GM12878 (cell line): ENCODE results near the gene RBM6. TPM values are rescaled to one million over a fixed set of nuclear protein-coding genes. Genes with fewer than 3 reads are reported as not detected.

Experiments
- ATAC-seq: fragments of 200-7000 bp; cut with Tn5 transposase; 3 replicates; pipeline ENCODE4 v1.9.1; 2020; ENCODE audit warnings: mild to moderate bottlenecking, moderate library complexity
- BruUV-seq: library from RNA; stranded (reverse); fragments of 400-500 nt; replicated peaks from 2 replicates; lab custom pipeline; 2021; lab: Mats Ljungman, UMichigan
- CTCF ChIA-PET: fragments of 300-600 bp; sonication (Branson Sonifier 250); formaldehyde crosslinking; extraction: SDS; loops from one replicate; lab custom pipeline; 2021; ENCODE audit warnings: inconsistent platforms; lab: Yijun Ruan, JAX
- POLR2A ChIA-PET: fragments of 350-600 bp; formaldehyde crosslinking; extraction: SDS; loops from one replicate; lab custom pipeline; 2021; ENCODE audit warnings: inconsistent platforms; lab: Charles Lee
- RAD21 ChIA-PET: fragments of 300-600 bp; sonication (Branson Sonifier 250); formaldehyde crosslinking; loops from one replicate; lab custom pipeline; 2023; ENCODE audit warnings: antibody characterized with exemption; ENCODE audit not compliant: unreplicated experiment; lab: Charles Lee
- SMC1A ChIA-PET: fragments of 300-600 bp; sonication (Branson Sonifier 250); formaldehyde crosslinking; loops from one replicate; lab custom pipeline; 2023; ENCODE audit not compliant: unreplicated experiment, uncharacterized antibody; lab: Charles Lee
- DNase-seq: peaks from one replicate; pipeline ENCODE4 v3.0.0-alpha.2; 2011; ENCODE audit warnings: low read depth, low spot score
- FAIRE-seq: peaks from 3 replicates; lab custom pipeline; 2011; peaks lifted over from hg19 to GRCh38; lab: Jason Lieb, UNC
- H2AFZ ChIP-seq: 2 replicates; pipeline ENCODE4 v1.6.0; 2011; ENCODE audit warnings: low read depth, low read length, control low read depth; ENCODE audit not compliant: control insufficient read depth
- H3K27ac ChIP-seq: 2 replicates; pipeline ENCODE4 v1.5.1; 2011; ENCODE audit warnings: control low read depth; ENCODE audit not compliant: control insufficient read depth, insufficient read depth
- H3K27me3 ChIP-seq, 2 experiments: replicated peaks in 1 of 2; 2 replicates each; pipeline versions ENCODE4 v1.6.0 to v1.6.1; 2011; ENCODE audit warnings: low read length in 1 of 2; ENCODE audit not compliant: control insufficient read depth in 2 of 2, insufficient read depth in 2 of 2
- H3K36me3 ChIP-seq, 2 experiments: 2 replicates each; pipeline ENCODE4 v1.5.1; 2011; ENCODE audit warnings: low read length in 1 of 2; ENCODE audit not compliant: control insufficient read depth in 2 of 2, insufficient read depth in 2 of 2
- H3K4me1 ChIP-seq: 2 replicates; pipeline ENCODE4 v1.6.1; 2011; ENCODE audit warnings: mild to moderate bottlenecking, low read length, moderate library complexity, mixed read lengths; ENCODE audit not compliant: control insufficient read depth, insufficient read depth
- H3K4me2 ChIP-seq: 2 replicates; pipeline ENCODE4 v1.6.0; 2011; ENCODE audit warnings: control low read depth; ENCODE audit not compliant: control insufficient read depth, insufficient read depth
- H3K4me3 ChIP-seq: fragments of 200-600 bp; sonication (generic); 2 replicates; pipeline ENCODE4 v1.5.1; 2016
- H3K79me2 ChIP-seq: 2 replicates; pipeline ENCODE4 v1.6.0; 2011; ENCODE audit warnings: low read length; ENCODE audit not compliant: control insufficient read depth, insufficient read depth
- H3K9ac ChIP-seq: 2 replicates; pipeline ENCODE4 v1.8.0; 2011; ENCODE audit warnings: low read length, control low read depth, mixed read lengths; ENCODE audit not compliant: control insufficient read depth, insufficient read depth
- H3K9me3 ChIP-seq: replicated peaks from 3 replicates; pipeline ENCODE4 v1.5.1; 2011; ENCODE audit warnings: mild to moderate bottlenecking, low read length; ENCODE audit not compliant: control insufficient read depth, insufficient read depth
- H4K20me1 ChIP-seq: 2 replicates; pipeline ENCODE4 v1.6.0; 2011; ENCODE audit not compliant: control insufficient read depth, insufficient read depth
- HCFC1 ChIP-seq: fragments of 150-350 bp; IDR thresholded peaks from 2 replicates; pipeline ENCODE4 v1.6.1; 2014; ENCODE audit warnings: low read length
- POLR2A ChIP-seq: IDR thresholded peaks from 2 replicates; pipeline ENCODE4 v1.6.1; 2011; ENCODE audit warnings: low read depth, mild to moderate bottlenecking, low read length
- POLR2AphosphoS2 ChIP-seq: IDR thresholded peaks from 2 replicates; pipeline ENCODE4 v1.6.1; 2011; ENCODE audit warnings: low read depth, mild to moderate bottlenecking, low read length, improper control_type of control experiment, moderate library complexity
- POLR2AphosphoS5 ChIP-seq: IDR thresholded peaks from 2 replicates; pipeline ENCODE4 v1.6.1; 2011; ENCODE audit warnings: mild to moderate bottlenecking, low read length, inconsistent platforms
- RFX5 ChIP-seq: IDR thresholded peaks from 2 replicates; pipeline ENCODE4 v1.6.1; 2011; ENCODE audit warnings: low read depth, low read length, improper control_type of control experiment
- SMC3 ChIP-seq: IDR thresholded peaks from 2 replicates; pipeline ENCODE4 v1.6.1; 2011; ENCODE audit warnings: low read length, improper control_type of control experiment, borderline replicate concordance
- WGBS: methylation state at CpG from one replicate; pipeline ENCODE4 v1.1.6; 2016; ENCODE audit warnings: low lambda C conversion rate; ENCODE audit not compliant: insufficient replicate concordance, insufficient coverage; ENCODE audit errors: missing lambda C conversion rate; 5-methylcytosine and 5-hydroxymethylcytosine counted together
- in situ Hi-C: fragments of 300-500 bp; cut with MboI; formaldehyde crosslinking; loops from 9 replicates; pipeline ENCODE4 v1.14.3; 2018; ENCODE audit warnings: mixed read lengths
- intact Hi-C: fragments of 100-400 bp; cut with micrococcal nuclease; formaldehyde crosslinking; loops from one replicate; pipeline ENCODE4 v1.14.2; 2022; ENCODE audit not compliant: unreplicated experiment
- polyA plus RNA-seq, 11 experiments: library from polyadenylated mRNA; depleted of rRNA in 4 of 11; unstranded in 6 of 11; stranded (reverse) in 5 of 11; fragments of >200 nt; fragmentation: Nextera tagmentation in 4 of 11; fragmentation: Illumina TruSeq in 1 of 11; extraction: Ambion mirVana in 4 of 11; extraction: Trizol in 1 of 11; gene quantifications; 1 replicate in 1 of 11; 2 replicates in 10 of 11; pipeline versions ENCODE4 v1.2.1 to v1.2.3, GENCODE V29; 2011 to 2016; ENCODE audit warnings: inconsistent platforms in 2 of 11, missing spikeins in 2 of 11, low read depth in 1 of 11
- total RNA-seq, 4 experiments: library from RNA; depleted of rRNA in 3 of 4; stranded (reverse); fragments of >200 nt in 3 of 4; fragmentation: Illumina TruSeq in 1 of 4; extraction: Trizol in 1 of 4; gene quantifications; 2 replicates each; pipeline versions ENCODE4 v1.2.1 to v1.2.3, GENCODE V29; 2013 to 2021

RBM6 gene
- total and polyA plus RNA-seq, 10 of the 15 experiments (the other 5 are each of a cell fraction or from before 2014, with no cell fraction given), result 45.3 to 103 (median 81.3) TPM

GRCh38 chr3:50122661-50123391 lies 182.9 kb downstream of the RBM6 start:
- Histone ChIP-seq H3K4me1 (no peaks in the 10 kb centered on the region), H3K27ac (no peak overlapping the region), H3K79me2 (no peaks in the 10 kb centered on the region), H2AFZ (no peak overlapping the region), H3K4me3 (no peak overlapping the region), H4K20me1 (no peaks in the 10 kb centered on the region), H3K4me2 (no peak overlapping the region), H3K9me3 (no peaks in the 10 kb centered on the region), H3K27me3 (no peaks in the 10 kb centered on the region), H3K36me3 (peaks cover 9 to 22% of the 10 kb centered on the region in 2 experiments), H3K9ac (no peak overlapping the region)
- BruUV-seq, result no TSS peak
- TF ChIP-seq POLR2A (peak; percentile 53), SMC3 (no peak), POLR2AphosphoS2 (peak; percentile 26; the same call in 1 of the 2 replicates)
- intact Hi-C loops, result no loop called here
- WGBS, result 79% methylated on average over 14 of the region's 14 CpGs
- DNase-seq (no peak), FAIRE-seq (no peak), ATAC-seq (no peak)
- CTCF ChIA-PET, result interaction anchor here (0.6 to 3.8 kb wide), 8 partner anchors 13 to 295 kb away, joined by 3 to 17 read pairs (median 4); partner anchors contain the start of genes GNAT1 and RBM5
- RAD21 ChIA-PET, result no interaction called here
- SMC1A ChIA-PET, result no interaction called here
- POLR2A ChIA-PET, result no interaction called here
- in situ Hi-C loops, result loop anchor here (5.0 kb wide), 1 partner anchor 149 kb away; no protein-coding TSS in a partner anchor

- Histone ChIP-seq H4K20me1 (no peaks in the 10 kb centered on the region), H3K9me3 (no peaks in the 10 kb centered on the region), H3K79me2 (no peaks in the 10 kb centered on the region), H3K4me2 (no peak overlapping the region), H3K27ac (no peak overlapping the region)
- ChIA-PET CTCF (interaction anchor here (0.6 to 1.5 kb wide), 3 partner anchors 24 to 296 kb away, joined by 3 to 5 read pairs (median 3); no protein-coding TSS in a partner anchor), RAD21 (no interaction called here), POLR2A (no interaction called here)
- BruUV-seq, result no TSS peak
- ATAC-seq, result no peak
- FAIRE-seq, result no peak
- WGBS, result 15% methylated on average over 4 of the region's 4 CpGs
- no peak for DNase-seq
- TF ChIP-seq POLR2AphosphoS5 (peak; percentile 62; the same call in 1 of the 2 replicates), POLR2A (peak; percentile 51; the same call in 1 of the 2 replicates), HCFC1 (no peak), RFX5 (no peak)
- TF ChIP-seq, all 136 proteins: peak for 2
- H2AFZ ChIP-seq, result no peak overlapping the region
- peaks cover 9 to 17% of the 10 kb centered on the region in 2 experiments; a peak in 3 of 4 replicates for H3K36me3 ChIP-seq
- H3K9ac ChIP-seq, result no peak overlapping the region
- H3K4me3 ChIP-seq, result no peak overlapping the region
- intact Hi-C loops, result no loop called here
- SMC1A ChIA-PET, result no interaction called here
- in situ Hi-C loops, result loop anchor here (5.0 kb wide), 1 partner anchor 149 kb away; no protein-coding TSS in a partner anchor
- H3K27me3 ChIP-seq, result no peaks in the 10 kb centered on the region
- H3K4me1 ChIP-seq, result no peaks in the 10 kb centered on the region
Measured at GRCh38 chr3:50123394-50124051, 183.6 kb downstream of the RBM6 start.
